CD4-positive, alpha-beta T cell treated with Interferon alpha-2 for 1 hour (primary cell): ENCODE data around the gene CERS6.

Experiments used
- DNase-seq, 2 donors: peaks; one replicate each; pipeline ENCODE4 v3.0.0-alpha.2; 2020 to 2022

Gene CERS6

GRCh38 chr2:168814046-168814445 lies 358.0 kb downstream of the CERS6 start:
- no peak for DNase-seq

GRCh38 chr2:168814939-168815907 lies 359.2 kb downstream of the CERS6 start:
- DNase-seq = no peak

GRCh38 chr2:168816369-168816768 lies 360.3 kb downstream of the CERS6 start:
- DNase-seq = no peak

GRCh38 chr2:168819050-168819715 lies 363.1 kb downstream of the CERS6 start:
- no peak for DNase-seq

- DNase-seq = no peak
These were observed 363.9 kb downstream of the CERS6 start for GRCh38 chr2:168819829-168820489.

GRCh38 chr2:168821577-168821976 lies 365.5 kb downstream of the CERS6 start:
- no peak for DNase-seq

- DNase-seq = no peak
These were observed 365.9 kb downstream of the CERS6 start for GRCh38 chr2:168821992-168822391.
